ENCODE data around the gene ADRA2B.

ADRA2B gene

GRCh38 chr2:96140941-96141623 lies 24.7 kb upstream of the ADRA2B start:
- TF ChIP-seq SIN3A (IDR thresholded peaks at IDR 0.05; ENCODE audit: borderline replicate concordance, insufficient read depth, low read length): no peak
- TF ChIP-seq TAF1 (IDR thresholded peaks at IDR 0.05; ENCODE audit: borderline replicate concordance, insufficient read depth, low read length): no peak
- no peak for TF ChIP-seq POLR2AphosphoS5 (IDR thresholded peaks at IDR 0.05; ENCODE audit: low read depth, low read length)

GRCh38 chr2:96139181-96139758 lies 22.9 kb upstream of the ADRA2B start:
- TF ChIP-seq, protein P1, sequence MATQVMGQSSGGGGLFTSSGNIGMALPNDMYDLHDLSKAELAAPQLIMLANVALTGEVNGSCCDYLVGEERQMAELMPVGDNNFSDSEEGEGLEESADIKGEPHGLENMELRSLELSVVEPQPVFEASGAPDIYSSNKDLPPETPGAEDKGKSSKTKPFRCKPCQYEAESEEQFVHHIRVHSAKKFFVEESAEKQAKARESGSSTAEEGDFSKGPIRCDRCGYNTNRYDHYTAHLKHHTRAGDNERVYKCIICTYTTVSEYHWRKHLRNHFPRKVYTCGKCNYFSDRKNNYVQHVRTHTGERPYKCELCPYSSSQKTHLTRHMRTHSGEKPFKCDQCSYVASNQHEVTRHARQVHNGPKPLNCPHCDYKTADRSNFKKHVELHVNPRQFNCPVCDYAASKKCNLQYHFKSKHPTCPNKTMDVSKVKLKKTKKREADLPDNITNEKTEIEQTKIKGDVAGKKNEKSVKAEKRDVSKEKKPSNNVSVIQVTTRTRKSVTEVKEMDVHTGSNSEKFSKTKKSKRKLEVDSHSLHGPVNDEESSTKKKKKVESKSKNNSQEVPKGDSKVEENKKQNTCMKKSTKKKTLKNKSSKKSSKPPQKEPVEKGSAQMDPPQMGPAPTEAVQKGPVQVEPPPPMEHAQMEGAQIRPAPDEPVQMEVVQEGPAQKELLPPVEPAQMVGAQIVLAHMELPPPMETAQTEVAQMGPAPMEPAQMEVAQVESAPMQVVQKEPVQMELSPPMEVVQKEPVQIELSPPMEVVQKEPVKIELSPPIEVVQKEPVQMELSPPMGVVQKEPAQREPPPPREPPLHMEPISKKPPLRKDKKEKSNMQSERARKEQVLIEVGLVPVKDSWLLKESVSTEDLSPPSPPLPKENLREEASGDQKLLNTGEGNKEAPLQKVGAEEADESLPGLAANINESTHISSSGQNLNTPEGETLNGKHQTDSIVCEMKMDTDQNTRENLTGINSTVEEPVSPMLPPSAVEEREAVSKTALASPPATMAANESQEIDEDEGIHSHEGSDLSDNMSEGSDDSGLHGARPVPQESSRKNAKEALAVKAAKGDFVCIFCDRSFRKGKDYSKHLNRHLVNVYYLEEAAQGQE (IDR thresholded peaks at IDR 0.05; ENCODE audit: insufficient read depth in 1 of 2, low read depth in 2 of 2, low read length in 2 of 2): no peak
- TF ChIP-seq TAF1 (IDR thresholded peaks at IDR 0.05; ENCODE audit: borderline replicate concordance, insufficient read depth, low read length) (no peak), POLR2AphosphoS5 (IDR thresholded peaks at IDR 0.05; ENCODE audit: low read depth, low read length) (no peak), FOXP2 (optimal IDR thresholded peaks at IDR 0.05; ENCODE audit: borderline replicate concordance, extremely low read depth, extremely low read length, insufficient read depth) (no peak), SIN3A (IDR thresholded peaks at IDR 0.05; ENCODE audit: borderline replicate concordance, insufficient read depth, low read length) (no peak)

DNA sequence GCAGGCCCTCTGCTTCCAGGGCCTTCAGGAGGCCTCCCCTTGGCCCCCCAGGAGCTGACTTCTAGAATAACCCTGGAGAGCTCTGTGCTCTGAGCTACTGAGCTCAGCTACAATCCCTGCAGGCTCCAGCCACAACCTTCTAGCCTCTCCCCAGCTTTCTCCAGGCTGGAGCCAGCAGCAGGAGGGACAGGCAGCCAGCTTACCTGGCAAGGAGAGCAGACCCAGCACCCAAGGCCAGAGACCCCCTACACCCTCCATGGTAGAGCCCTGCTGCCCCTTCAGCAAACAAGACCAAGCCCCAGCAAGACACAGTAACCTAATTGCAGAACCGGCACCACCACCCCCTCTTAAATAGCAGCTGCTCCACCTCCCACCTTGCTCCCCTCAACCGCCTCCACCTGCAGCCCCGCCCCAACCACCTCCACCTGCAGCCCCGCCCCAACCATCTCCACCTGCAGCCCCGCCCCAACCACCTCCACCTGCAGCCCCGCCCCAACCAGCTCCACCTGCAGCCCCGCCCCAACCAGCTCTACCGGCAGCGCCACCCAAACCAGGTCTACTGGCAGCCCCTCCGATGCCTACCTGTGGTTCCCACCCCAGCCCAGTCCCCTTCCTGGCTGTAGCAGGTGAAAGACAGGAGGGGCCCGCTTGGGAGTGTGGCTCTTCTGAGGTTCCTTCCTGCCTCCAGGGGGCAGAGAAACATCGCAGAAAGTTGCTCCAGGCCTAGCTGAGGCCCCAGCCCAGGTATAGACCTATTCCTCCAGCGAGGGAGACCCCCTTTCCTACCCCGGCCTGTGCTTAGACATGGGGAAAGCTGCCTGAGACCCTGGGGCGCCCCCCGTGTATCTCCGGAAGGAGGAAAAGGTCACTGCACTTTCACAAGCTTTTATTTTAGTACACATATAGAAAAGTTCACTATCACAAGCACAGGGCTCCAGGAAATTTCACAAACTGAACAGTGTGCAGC lies 22.1 kb upstream of the ADRA2B start, which contains the start of gene ASTL:
ASTL (minus strand) TSS at position 324 of the 967 bp plus-strand sequence; CDS start at position 258, 66 bp downstream.
- TF ChIP-seq POLR2AphosphoS5 (IDR thresholded peaks at IDR 0.05; ENCODE audit: low read depth, low read length) (no peak), FOXP2 (optimal IDR thresholded peaks at IDR 0.05; ENCODE audit: borderline replicate concordance, extremely low read depth, extremely low read length, insufficient read depth) (peak; percentile 15), SIN3A (IDR thresholded peaks at IDR 0.05; ENCODE audit: borderline replicate concordance, insufficient read depth, low read length) (no peak), TAF1 (IDR thresholded peaks at IDR 0.05; ENCODE audit: borderline replicate concordance, insufficient read depth, low read length) (no peak)
- TF ChIP-seq, protein P1 (IDR thresholded peaks at IDR 0.05; ENCODE audit: insufficient read depth in 1 of 2, low read depth in 2 of 2, low read length in 2 of 2): no peak

- TF ChIP-seq FOXP2 (optimal IDR thresholded peaks at IDR 0.05; ENCODE audit: borderline replicate concordance, extremely low read depth, extremely low read length, insufficient read depth): no peak
- TF ChIP-seq TAF1 (IDR thresholded peaks at IDR 0.05; ENCODE audit: borderline replicate concordance, insufficient read depth, low read length): no peak
- TF ChIP-seq, protein P1 (IDR thresholded peaks at IDR 0.05; ENCODE audit: insufficient read depth in 1 of 2, low read depth in 2 of 2, low read length in 2 of 2): no peak
- TF ChIP-seq SIN3A (IDR thresholded peaks at IDR 0.05; ENCODE audit: borderline replicate concordance, insufficient read depth, low read length): no peak
These were observed 21.2 kb upstream of the ADRA2B start for GRCh38 chr2:96137321-96138178.

All from PFSK-1 (cell line).